HCT116 (cell line): ENCODE measurements around the gene VPS35L.

Source experiments
- CBX3 ChIP-seq: IDR thresholded peaks from 2 replicates; pipeline ENCODE4 v1.6.1; 2012; ENCODE audit warnings: low read depth
- CTCF ChIP-seq, 3 experiments: fragments of 200-600 bp in 1 of 3; sonication (generic) in 1 of 3; IDR thresholded peaks in 2 of 3; conservative IDR thresholded peaks in 1 of 3; 2 replicates each; pipeline ENCODE4 v1.5.1; 2012 to 2017; ENCODE audit warnings: low read depth in 2 of 3, low read length in 2 of 3, antibody characterized with exemption in 1 of 3, borderline replicate concordance in 1 of 3, control low read depth in 1 of 3, mild to moderate bottlenecking in 1 of 3, mixed read lengths in 1 of 3, mixed run types in 1 of 3, moderate library complexity in 1 of 3; ENCODE audit not compliant: insufficient read depth in 1 of 3
- EZH2phosphoT487 ChIP-seq: fragments of 200-600 bp; IDR thresholded peaks from 2 replicates; pipeline ENCODE4 v1.6.1; 2018; ENCODE audit warnings: antibody characterized with exemption, borderline replicate concordance
- POLR2A ChIP-seq: IDR thresholded peaks from 2 replicates; pipeline ENCODE4 v1.7.0; 2011; ENCODE audit warnings: borderline replicate concordance; ENCODE audit not compliant: insufficient read depth, insufficient read length; ENCODE audit errors: extremely low read depth
- POLR2AphosphoS5 ChIP-seq: IDR thresholded peaks from 2 replicates; pipeline ENCODE4 v1.6.1; 2011; ENCODE audit warnings: mild to moderate bottlenecking, low read depth, low read length, moderate library complexity
- REST ChIP-seq: IDR thresholded peaks from 2 replicates; pipeline ENCODE4 v1.6.1; 2012; ENCODE audit warnings: low read depth
- SIN3A ChIP-seq: IDR thresholded peaks from 2 replicates; pipeline ENCODE4 v1.6.1; 2012; ENCODE audit warnings: low read depth
- SP1 ChIP-seq: IDR thresholded peaks from 2 replicates; pipeline ENCODE4 v1.6.1; 2012; ENCODE audit warnings: low read depth
- SRF ChIP-seq: IDR thresholded peaks from 2 replicates; pipeline ENCODE4 v1.6.1; 2012; ENCODE audit warnings: low read depth
- YY1 ChIP-seq: IDR thresholded peaks from 2 replicates; pipeline ENCODE4 v1.6.1; 2011; ENCODE audit warnings: low read length, low read depth, moderate library complexity, mild to moderate bottlenecking; ENCODE audit not compliant: insufficient replicate concordance; ENCODE audit errors: extremely low read depth
- ZBTB33 ChIP-seq: IDR thresholded peaks from 2 replicates; pipeline ENCODE4 v1.6.1; 2011; ENCODE audit warnings: mild to moderate bottlenecking, low read length, moderate library complexity; ENCODE audit not compliant: insufficient replicate concordance; ENCODE audit errors: extremely low read depth

GRCh38 chr16:19674485-19674884 is 119.0 kb downstream of the VPS35L start:
- no peak for TF ChIP-seq YY1
- no peak for TF ChIP-seq CTCF (IDR thresholded peaks at IDR 0.05 in 2 of 3, conservative IDR thresholded peaks at IDR 0.05 in 1 of 3; ENCODE audit: borderline replicate concordance in 1 of 3, insufficient read depth in 1 of 3, low read depth in 2 of 3, low read length in 2 of 3)
- TF ChIP-seq SRF = no peak
- TF ChIP-seq SP1 = no peak
- no peak for TF ChIP-seq REST
- no peak for TF ChIP-seq SIN3A
- no peak for TF ChIP-seq POLR2A
- no peak for TF ChIP-seq POLR2AphosphoS5
- no peak for TF ChIP-seq CBX3
- no peak for TF ChIP-seq ZBTB33
- TF ChIP-seq EZH2phosphoT487 = no peak
